PFSK-1 (cell line): ENCODE data around the gene CHST11.

Experiments
- FOXP2 ChIP-seq: optimal IDR thresholded peaks from 2 replicates; pipeline ENCODE3; 2011; ENCODE audit warnings: borderline replicate concordance, control low read depth, inconsistent platforms; ENCODE audit not compliant: insufficient read depth; ENCODE audit errors: extremely low read length, extremely low read depth
- POLR2AphosphoS5 ChIP-seq: IDR thresholded peaks from 2 replicates; pipeline ENCODE4 v1.6.1; 2012; ENCODE audit warnings: low read depth, mild to moderate bottlenecking, control low read depth, low read length, moderate library complexity
- TAF1 ChIP-seq: IDR thresholded peaks from 2 replicates; pipeline ENCODE4 v1.6.1; 2012; ENCODE audit warnings: low read length, control low read depth, borderline replicate concordance; ENCODE audit not compliant: insufficient read depth
- TF ChIP-seq, protein P1 (sequence below), 2 experiments: IDR thresholded peaks; 2 replicates each; pipeline versions ENCODE4 v1.6.1 to v1.8.0; 2011 to 2012; ENCODE audit warnings: low read depth in 2 of 2, low read length in 2 of 2, control low read depth in 1 of 2, inconsistent platforms in 1 of 2, mild to moderate bottlenecking in 1 of 2, moderate library complexity in 1 of 2; ENCODE audit not compliant: insufficient read depth in 1 of 2

DNA sequence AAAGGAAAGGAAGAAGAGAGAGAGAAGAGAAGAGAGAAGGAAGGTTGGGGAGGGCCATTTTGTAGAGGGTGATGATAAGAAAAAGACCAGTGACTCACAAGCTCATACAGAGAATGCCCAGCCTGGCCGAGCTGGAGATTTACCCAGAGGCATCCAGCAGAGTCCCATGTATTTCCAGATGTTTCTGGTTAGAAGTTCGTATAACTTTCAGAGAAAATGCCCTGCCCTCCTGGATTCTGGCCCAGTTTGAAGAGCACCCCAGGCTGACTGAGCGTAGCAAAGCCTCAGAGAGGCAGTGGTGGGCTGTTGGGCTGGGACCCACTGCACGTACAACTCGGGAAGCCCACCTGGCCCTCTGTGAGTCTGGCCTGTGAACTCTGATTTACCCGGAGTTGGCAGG, 279.6 kb downstream of the CHST11 start:
- no peak for TF ChIP-seq TAF1
- TF ChIP-seq POLR2AphosphoS5 = no peak
- TF ChIP-seq FOXP2 = no peak
- TF ChIP-seq, protein P1, sequence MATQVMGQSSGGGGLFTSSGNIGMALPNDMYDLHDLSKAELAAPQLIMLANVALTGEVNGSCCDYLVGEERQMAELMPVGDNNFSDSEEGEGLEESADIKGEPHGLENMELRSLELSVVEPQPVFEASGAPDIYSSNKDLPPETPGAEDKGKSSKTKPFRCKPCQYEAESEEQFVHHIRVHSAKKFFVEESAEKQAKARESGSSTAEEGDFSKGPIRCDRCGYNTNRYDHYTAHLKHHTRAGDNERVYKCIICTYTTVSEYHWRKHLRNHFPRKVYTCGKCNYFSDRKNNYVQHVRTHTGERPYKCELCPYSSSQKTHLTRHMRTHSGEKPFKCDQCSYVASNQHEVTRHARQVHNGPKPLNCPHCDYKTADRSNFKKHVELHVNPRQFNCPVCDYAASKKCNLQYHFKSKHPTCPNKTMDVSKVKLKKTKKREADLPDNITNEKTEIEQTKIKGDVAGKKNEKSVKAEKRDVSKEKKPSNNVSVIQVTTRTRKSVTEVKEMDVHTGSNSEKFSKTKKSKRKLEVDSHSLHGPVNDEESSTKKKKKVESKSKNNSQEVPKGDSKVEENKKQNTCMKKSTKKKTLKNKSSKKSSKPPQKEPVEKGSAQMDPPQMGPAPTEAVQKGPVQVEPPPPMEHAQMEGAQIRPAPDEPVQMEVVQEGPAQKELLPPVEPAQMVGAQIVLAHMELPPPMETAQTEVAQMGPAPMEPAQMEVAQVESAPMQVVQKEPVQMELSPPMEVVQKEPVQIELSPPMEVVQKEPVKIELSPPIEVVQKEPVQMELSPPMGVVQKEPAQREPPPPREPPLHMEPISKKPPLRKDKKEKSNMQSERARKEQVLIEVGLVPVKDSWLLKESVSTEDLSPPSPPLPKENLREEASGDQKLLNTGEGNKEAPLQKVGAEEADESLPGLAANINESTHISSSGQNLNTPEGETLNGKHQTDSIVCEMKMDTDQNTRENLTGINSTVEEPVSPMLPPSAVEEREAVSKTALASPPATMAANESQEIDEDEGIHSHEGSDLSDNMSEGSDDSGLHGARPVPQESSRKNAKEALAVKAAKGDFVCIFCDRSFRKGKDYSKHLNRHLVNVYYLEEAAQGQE (IDR thresholded peaks at IDR 0.05; ENCODE audit: insufficient read depth in 1 of 2, low read depth in 2 of 2, low read length in 2 of 2) = no peak
